ENCODE measurements around the gene PNRC2.
A peak's percentile ranks its signal among the peaks of the same experiment; 100 is the strongest.

DNA sequence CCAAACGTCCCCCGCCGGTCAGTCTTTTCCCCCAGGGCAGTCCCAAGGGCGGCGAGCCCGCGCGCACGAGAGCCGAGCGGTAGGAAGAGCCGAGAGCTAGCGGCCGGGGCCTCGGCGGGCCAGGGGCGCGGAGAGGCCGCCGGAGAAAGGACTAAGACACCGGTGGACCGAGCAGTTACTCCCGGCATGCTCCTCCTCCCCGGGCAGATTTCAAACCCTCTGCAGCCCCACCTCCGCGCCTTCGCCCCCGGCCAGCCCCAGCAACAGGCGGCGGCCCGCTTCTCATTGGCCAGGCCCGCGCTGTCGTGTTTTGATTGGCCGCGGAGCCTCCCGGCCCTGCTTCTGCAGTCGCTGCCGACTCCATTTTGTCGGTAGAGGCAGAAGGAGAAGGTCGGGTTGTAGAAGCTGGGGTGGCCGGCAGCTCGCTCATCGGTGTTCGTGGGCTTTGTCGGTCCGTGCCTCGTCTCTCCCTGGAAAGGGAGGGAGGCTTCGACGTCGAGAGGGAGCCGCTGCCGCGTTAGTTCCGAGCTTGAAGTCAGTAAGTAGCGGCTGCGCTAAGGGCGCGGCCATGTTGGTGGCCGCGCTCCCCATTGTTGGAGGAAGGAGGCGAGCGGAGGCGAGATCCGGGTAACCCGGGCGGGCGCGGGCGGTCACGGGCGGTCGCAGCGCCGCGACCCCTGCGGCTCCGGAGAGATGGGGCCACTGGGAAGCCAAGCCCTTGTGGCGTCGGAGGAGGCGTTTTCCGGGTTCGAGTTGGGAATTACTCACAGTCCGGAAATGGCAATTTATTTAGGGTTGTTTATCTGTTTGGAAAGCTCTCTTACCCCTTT is at the start of gene PNRC2:
- TF ChIP-seq, protein P1, sequence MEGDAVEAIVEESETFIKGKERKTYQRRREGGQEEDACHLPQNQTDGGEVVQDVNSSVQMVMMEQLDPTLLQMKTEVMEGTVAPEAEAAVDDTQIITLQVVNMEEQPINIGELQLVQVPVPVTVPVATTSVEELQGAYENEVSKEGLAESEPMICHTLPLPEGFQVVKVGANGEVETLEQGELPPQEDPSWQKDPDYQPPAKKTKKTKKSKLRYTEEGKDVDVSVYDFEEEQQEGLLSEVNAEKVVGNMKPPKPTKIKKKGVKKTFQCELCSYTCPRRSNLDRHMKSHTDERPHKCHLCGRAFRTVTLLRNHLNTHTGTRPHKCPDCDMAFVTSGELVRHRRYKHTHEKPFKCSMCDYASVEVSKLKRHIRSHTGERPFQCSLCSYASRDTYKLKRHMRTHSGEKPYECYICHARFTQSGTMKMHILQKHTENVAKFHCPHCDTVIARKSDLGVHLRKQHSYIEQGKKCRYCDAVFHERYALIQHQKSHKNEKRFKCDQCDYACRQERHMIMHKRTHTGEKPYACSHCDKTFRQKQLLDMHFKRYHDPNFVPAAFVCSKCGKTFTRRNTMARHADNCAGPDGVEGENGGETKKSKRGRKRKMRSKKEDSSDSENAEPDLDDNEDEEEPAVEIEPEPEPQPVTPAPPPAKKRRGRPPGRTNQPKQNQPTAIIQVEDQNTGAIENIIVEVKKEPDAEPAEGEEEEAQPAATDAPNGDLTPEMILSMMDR (IDR thresholded peaks at IDR 0.05): peak in 1 of 3 experiments; percentile 6
- TF ChIP-seq POLR2A (IDR thresholded peaks at IDR 0.05): peak in 1 of 2 donors; percentile 94

Measured in vagina (tissue), 2 donors.